NCI-H345 treated with DMSO at 0.1 percent for 48 hours (cell line): ENCODE results near the gene SERINC1.
A peak's percentile ranks its signal among the peaks of the same experiment; 100 is the strongest.
"Not testable (repeated sequence)": the region's sequence is repeated elsewhere in the genome, so short reads cannot be mapped to it uniquely, and the experiment has no call there.

Source experiments
- DNase-seq: peaks from one replicate; lab custom pipeline; 2025; ENCODE audit not compliant: unreplicated experiment; lab: John Stamatoyannopoulos, UW

SERINC1 gene

DNA sequence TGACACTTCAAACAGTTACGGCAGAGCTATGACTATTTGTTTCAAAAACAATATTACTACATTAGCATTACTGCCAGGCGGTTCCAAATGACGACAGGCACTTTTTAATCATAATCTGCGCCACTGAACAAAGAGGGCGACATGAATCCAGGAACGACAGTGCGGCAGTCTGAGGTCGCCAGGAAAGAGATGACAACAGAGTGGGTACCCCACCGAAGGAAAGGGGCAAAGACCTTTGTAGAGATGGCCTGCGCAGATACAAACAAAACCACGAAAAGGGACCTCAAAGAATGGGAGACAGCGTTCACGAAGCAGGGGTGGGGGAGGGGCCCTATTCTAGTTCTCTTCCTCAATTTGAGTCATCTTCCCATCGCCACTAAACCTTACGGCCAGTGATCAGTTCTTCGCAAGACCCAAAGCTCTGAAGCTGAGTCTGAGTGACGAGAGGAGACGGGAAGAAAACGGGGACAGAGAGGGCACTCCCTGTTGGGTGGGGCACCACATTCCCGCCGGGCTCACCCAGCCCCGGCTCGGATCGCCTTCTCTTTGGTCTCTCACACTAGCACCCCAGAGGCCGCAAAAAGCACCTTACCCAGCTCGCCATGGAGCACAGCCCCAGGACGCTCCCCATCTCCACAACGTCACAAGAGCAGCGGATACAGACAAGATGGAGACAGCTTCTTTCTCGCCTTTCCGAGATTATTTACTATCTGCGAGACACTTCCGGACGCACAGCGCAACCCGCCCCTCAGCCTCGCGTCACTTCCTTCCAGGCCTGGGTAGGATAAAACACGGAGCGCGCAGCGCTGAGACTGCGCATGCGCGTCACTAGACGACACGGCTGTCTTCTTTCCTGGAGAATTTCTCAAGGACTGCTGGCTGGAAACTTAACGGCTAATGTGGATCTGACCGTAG is at the start of gene SERINC1:
SERINC1 (minus strand) TSS at position 701 of the 915 bp plus-strand sequence; CDS start at position 631, 70 bp downstream.
- DNase-seq, result peak; percentile 93

DNA sequence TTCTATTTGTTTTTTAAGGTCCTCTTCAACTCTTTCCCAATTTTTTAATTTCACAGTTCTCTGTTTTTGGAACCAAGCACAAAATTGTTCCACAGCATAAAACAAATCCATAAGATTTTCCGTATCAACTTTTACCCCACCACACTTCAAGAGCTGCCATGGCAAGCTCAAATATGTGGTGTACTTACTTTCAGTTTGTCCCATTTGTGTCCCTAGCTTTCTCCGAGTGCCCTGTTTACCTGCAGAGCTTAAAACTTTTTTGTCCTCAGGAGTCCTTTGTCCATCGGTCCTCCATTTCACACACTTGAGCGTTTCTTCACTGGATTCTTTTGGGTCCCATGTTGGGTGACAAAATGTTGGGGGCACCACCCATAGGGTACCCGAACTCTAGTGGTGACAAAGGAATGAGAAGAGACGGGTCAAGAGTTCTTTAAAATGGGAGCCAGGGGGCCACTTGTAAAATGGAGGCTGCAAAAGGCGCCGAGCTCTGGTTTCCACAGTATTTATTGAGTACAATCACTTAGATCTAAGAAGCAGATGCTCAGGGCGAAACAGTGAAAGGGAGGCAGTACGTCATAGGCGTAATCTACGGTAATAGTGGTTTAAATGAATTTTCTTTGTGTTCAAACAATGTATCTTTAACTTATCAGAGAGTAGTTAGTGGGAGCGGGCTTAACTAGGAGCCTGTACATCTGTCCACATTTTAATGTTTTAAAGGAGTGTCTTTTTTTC is 39.8 kb upstream of the SERINC1 start:
- no peak for DNase-seq

DNA sequence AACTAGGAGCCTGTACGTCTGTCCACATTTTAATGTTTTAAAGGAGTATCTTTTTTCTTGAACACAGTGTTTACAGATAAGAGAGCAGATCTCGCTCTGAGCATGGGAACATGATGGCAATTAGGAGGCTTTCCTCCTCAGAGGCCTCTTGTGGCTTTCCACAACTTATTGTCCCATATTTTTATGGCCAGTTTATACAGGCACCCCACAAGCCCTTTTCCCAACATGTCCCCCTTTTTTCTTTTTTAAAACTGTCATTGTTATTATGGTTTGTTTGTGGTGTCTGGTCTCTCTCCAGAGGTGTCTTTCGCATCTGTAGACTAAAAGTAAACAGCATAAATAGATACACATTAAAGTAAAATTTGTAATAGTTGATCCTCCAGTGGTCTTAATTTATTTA is 33.6 kb upstream of the SERINC1 start:
- not testable (repeated sequence) for DNase-seq

- DNase-seq, result no peak
Measured at GRCh38 chr6:122501475-122501874, 29.9 kb upstream of the SERINC1 start.

DNA sequence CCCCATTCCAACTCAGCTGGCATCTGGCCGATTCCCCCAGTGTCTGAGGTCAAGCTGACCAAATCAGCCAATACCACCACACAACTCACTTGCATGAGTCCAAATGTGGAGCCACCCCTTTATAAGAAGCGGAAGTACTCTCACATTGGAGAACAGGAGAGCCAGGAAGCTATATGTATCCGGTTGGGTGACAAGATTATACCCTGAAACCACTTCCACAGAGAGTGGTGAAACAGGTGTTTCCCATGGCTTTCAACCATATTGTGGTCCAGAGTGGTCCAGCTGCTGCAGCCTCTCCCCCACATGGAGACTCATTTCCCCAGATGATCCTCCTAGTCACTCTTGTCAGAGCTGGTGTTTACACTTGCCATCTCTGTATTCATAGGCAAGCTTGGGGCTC is 24.0 kb upstream of the SERINC1 start:
- no peak for DNase-seq

GRCh38 chr6:122494665-122495272 is 23.2 kb upstream of the SERINC1 start:
- DNase-seq, result no peak

DNA sequence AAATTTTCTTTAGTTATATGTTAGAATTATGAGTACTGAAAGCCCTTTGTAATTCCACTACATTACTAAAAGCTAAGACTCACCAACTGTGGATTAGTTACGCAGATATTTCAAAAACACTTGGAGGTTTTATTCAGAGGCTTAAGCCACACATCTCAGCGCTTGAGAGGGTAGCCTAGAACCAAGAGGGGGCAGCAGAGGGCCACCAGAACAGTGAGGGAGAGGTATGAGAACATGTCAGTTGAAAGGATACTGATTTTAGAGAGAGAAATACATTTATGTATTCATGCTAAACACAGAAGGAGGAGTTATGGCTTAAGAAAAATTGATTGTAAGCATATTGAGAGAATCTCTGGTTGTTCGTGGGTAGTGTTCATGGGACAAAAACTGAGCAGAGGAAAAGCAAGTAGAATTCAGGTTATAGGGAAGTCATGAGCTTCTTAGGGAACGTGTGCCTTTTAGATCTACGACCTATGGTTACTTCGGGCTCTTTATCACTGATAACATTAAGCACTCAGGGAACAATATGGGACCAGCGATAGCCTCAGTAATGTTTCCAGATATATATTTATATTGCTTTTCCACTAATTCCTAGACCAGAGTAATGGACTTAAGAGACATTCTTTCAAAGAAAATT is 20.4 kb upstream of the SERINC1 start:
- peak; percentile 41 for DNase-seq

- DNase-seq, result no peak
Measured at GRCh38 chr6:122490607-122491006, 19.0 kb upstream of the SERINC1 start.

DNA sequence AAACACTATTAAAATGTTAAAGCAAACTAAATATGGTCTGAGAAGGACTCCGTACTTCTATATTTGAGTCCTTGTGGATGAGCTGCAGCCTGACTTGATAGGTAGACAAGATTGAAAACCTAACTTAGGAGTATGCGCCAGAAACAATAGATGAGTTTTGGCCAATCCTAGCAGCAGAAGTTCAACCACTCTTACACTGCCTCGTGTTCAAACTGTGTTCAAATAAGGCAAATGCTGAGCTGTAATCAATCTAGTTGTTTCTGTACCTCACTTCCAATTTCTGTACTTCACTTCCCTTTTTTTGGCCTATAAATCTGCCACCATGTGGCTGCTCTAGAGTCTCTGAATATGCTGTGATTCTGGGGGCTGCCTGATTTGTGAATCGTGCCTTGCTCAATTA is 13.2 kb upstream of the SERINC1 start:
- DNase-seq, result no peak

GRCh38 chr6:122482750-122483080 is 11.1 kb upstream of the SERINC1 start:
- no peak for DNase-seq

- no peak for DNase-seq
Measured at GRCh38 chr6:122476131-122476530, 4.5 kb upstream of the SERINC1 start.

DNA sequence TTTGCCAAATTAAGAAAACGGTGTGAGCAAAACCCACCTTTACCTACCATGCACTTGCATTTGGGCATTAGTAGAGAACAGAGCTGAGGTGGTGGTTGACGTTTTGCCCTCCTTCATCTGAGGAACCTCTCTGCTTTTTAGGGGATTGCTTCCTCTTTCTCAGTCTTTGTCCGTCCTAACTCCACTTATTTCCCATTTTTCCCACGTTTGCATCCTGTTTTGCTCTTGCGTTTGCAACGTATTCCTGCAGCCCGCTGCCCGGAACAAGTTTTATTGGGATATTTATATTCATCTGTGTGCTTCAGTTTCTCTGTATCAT is 374 bp upstream of the SERINC1 start:
- DNase-seq, result peak; percentile 49

- DNase-seq, result no peak
Measured at GRCh38 chr6:122461885-122462284, 9.7 kb downstream of the SERINC1 start.

- DNase-seq, result not testable (repeated sequence)
Measured at GRCh38 chr6:122459865-122460416, 11.7 kb downstream of the SERINC1 start.

GRCh38 chr6:122459240-122459639 is 12.4 kb downstream of the SERINC1 start:
- DNase-seq, result no peak

DNA sequence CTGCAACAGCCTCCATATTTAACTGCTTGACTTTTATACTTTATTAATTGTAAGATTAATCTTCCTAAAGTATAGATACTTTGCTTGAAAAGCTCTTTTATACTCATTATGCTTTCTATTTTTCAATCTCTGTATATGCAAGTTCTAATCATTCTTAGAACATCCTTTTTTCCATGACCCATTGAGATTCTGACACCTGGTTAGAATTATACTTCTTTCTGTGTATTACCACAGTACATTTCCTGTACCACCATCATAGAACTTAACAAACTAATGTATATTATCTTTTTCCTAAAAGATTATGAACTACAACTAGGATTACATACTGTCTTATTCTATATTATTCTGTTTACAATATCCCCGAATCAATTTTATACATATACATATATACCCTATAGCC is 13.5 kb downstream of the SERINC1 start:
- no peak for DNase-seq

GRCh38 chr6:122455116-122455515 is 16.5 kb downstream of the SERINC1 start:
- DNase-seq, result not testable (repeated sequence)

DNA sequence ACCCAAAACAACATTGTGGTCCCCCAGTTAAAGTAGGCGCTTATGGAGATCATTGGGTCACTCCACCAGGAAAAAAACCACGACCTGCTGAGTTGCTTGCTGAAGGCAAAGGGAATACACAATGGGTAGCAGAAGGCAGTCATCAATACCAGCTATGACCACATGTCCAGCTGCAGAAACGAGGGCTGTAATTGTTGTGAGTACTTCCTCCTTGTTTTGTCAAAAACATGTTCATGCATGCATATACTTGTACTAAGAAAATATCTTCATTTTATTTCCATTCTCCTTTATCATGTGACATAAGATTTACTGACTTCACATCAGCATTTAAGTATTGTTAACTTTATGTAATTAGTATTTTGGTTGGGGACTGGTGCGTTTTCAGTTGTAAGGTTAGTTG is 16.9 kb downstream of the SERINC1 start:
- no peak for DNase-seq

GRCh38 chr6:122452509-122452908 is 19.1 kb downstream of the SERINC1 start:
- no peak for DNase-seq

DNA sequence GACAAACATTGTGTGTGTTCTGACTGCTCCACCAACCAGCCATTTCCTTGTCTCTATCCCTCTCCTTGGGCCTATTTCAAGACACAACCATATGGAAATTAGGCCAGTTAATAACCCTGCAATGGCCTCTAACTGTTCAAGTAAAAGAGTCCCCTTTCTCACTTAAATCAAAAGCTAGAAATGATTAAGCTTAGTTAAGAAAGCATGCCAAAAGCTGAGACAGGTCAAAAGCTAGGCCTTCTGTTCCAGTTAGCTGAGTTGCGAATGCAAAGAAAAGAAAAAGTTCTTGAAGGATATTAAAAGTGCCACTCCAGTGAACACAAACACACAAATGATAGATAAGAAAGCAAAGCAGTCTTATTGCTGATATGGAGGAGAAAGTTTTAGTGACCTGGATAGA is 22.5 kb downstream of the SERINC1 start:
- DNase-seq, result no peak

DNA sequence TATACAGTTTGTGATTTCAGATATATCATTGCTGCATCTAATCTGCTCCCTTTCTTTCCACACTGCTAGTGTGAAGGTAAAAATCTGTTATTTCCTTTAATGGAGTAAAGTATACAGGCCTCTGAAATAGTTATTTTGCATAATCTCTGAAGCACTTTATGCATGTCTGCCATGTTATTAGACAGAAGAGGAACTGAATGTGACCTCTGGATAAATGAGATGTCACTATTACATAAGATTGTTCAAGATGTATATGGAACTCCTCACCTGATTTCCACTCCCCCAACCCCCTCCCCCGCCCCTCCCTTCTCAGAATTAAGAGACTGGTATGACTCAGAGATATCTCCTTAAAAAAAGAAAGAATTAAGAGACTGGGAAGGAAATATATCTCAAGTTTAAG is 26.3 kb downstream of the SERINC1 start:
- no peak for DNase-seq
